ENCODE data around the gene TMEM229B.

Gene TMEM229B

DNA sequence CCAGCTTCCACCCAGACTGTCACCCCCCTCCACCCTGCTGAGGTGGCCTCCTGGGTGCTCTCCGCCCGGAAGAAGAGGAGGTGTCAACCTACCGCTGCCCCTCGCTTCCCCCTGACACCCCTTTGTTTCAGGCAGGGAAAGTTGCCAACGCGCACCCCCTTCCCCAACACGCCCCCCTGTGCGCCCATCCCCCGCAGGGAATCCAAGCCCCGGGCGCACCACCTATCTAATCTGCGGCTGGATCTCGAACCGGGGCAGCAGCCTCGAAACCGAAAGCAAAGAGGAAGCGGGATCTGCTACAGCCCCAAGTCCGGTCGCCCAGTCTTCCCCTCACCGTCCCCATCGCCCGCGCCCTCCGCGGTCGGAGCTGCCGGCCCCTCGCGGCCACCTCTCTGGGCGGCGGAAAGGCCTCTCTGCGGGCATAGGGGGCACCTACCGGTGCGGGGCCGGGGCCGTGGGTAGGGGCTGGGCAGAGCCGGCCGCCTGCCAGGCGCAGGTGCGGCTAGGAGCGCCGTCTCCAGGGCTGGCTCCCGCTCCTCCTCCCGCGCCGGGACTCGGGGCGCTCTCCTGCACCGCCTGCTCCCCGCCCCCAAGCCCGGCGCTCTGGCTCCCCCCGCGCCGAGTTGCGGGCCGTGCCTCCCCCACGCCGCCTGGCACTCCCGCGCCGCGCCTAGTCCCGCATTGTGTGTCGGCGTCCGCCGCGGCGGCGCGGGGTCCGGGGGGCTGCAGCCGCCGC is 26.3 kb upstream of the TMEM229B start:
- FAIRE-seq = no peak

DNA sequence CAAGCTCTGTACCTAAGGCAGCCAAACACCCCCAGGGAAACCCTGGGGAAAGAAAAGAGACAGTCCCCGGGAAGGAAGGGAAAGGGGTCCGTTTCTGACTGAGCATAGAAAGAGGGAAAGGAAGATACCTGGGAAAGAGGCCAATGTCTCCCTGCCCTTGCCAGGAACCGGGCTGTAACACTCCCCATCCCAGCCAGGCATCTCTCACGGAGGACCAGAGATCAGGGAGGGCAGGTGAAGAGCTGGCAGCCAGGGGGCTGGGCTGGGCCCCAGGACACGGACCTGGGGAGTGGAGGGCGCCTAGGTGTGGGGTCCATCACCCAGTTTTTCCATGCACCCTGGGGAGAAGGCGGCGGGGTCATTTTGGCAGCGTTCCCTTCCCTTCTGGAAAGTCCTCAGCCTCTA is 25.7 kb upstream of the TMEM229B start:
- FAIRE-seq = no peak

DNA sequence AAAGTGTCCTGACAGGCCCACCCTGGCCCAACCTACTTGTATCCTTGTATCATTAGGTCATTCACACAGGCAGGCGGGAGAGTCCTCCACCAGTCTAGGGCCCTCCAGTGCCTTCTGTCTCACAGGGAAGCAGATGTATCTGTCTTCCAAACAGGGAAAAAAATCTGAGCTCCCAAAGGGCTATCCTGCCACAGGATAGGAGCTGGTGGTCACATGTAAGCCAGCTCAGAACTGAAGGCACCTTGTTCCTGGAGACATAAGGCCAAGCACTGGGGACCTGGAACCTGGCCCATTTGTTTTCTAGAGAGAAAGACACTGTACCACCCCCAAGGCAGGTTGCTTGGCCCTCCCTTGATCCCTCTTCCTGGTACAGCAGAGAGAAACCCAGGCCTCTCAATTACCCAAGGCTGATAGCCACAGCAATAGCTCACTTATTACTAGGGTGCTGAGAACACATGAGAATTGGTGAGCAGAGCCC is 25.1 kb upstream of the TMEM229B start:
- no peak for FAIRE-seq

DNA sequence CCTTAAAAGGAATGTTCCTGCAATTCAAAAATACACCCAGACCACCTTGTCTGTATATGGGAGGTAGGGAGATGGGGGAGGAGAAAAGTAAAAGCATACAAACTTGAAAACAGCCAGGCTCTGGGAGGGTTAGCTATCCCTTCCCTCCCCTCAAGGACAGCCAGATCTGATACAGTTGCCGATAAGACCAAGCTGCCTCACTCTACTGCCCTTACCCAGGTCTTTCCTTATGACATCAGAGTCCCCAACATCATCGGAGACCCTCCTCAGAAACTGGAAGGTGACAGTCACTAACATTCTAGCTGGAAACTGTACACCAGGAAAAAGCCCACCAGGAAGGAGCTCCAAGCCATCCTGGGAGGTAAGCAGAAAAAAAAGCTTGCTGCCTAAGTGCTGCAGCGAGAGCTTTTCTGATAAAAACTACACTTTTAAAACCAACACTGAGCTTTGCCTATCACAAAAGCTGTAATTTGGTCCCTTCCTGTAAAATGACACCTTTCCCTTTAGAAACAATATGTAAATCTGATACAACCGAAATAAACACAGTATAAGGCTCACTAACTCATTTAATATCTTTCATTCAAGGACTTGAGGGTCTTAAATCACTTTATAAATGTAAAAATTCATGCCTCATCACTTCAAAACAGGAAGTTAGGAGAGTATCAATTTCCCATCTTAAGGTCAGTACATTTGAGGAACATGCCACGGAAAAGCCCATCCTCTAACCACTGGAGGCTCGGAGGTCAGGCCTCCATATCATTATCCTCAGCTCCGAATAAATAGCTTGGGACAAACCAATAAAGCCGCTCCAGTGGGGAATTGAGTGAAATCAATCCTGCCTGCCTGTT is 24.2 kb upstream of the TMEM229B start:
- FAIRE-seq = no peak

DNA sequence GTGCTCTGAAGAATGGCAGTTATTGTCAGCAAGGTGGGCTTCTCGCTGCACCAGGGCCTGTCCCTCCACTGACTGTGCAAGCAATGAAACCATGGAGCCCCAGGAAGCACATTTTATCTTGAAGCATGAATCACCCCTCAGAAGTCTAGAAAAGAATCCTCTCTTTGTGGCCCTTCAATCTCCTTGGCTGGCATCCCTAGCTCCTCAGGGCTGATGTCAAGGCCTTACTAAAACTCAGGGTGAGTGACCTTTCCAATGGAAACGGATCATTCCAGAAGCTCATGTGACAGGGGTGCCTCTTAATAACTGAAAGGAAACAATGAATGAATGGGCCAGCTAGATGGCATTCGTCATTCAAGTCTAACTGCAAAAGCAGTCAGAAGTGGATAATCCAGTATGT is 22.3 kb upstream of the TMEM229B start:
- FAIRE-seq = no peak

DNA sequence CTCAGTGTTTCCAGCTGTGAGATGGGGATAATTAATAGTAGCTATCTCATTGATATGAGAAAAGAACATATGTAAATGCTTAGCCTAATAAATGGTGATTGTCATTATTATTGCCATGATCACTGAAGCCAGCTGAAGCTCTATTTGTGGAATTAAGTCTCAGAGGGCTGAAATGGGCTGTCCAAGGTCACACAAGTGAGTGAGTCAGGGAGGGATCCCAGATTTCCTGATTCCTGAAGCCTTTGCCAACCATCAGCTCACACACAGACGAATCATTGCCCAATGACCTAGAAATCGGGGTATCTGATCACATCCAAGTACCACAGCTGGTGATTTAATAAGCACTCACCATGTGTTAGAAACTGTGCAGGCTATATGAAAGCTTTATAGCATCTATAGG is 21.6 kb upstream of the TMEM229B start:
- no peak for FAIRE-seq

DNA sequence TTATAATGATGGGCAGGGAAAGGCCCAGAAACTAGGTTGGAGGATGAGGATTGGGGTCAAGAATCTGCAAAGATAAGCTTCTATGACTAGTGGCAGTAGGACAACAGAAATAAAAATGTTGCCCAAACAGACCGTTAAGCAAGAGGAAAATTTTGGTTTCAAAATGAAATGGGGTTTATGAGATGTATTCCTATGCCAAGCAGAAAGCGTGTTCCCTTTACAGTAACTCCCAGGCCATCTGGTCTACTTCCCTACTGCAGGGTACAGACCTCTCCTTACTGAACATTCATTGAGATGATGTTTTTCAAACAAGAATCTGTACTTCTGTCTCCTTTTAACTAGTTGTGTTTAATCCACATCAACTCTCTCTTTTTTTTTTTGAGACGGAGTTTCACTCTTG is 20.4 kb upstream of the TMEM229B start:
- no peak for FAIRE-seq

DNA sequence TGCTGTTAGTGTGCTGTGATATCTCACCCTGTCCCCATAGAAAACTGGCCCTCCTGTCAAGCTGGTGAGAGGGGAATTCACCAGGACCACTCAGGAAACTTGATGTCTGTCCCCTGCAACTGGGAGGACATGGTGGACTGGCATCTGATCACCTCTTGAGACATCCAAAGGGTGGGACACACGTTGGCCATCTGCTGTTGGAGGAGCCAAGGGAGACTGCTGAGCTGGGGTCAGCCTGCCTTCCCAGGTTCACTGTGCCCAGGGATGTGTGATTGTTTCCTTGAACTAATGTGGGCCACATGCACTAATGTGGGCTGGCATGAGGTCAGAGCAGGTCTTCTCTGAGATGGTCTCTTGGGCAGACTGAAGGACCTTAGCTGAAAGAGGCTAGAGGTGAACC is 16.7 kb upstream of the TMEM229B start:
- FAIRE-seq = no peak

DNA sequence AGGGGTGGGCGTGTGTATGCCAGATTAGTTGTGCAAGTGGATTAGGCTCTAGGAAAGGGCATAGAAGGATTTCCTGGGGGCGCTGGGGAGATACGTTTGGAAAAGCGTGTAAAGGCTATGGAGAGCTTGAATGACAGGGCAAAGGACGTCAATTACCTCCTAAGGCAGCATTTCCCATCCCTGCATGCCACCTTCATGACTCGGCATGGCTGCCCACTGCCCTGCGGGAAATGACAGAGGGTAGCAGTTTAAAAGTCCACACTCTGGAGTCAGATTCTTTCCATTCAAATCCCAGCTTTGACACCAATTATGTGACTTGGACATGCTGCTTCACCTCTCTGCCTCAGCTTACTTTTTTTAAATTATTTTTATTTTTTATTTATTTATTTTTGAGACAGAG is 14.8 kb upstream of the TMEM229B start:
- no peak for FAIRE-seq

DNA sequence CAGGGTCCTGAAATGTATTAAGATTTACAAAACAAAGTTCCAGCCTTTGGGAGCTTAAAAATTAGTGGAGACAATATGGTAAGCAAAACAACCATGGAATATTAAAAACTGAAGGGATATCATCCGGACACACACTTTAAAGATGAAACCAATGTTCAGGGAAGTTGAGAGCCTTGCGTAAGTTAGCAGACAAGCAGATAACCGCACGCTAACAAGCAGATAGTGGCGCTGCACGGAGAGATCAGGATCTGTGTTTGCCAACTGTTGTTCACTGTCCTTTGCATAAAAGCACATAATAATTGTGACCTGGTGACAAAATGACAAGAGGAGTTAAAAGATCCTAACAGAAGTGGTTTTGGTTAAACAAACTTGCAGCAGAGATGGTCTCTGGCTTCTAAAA is 14.3 kb upstream of the TMEM229B start:
- FAIRE-seq = no peak

DNA sequence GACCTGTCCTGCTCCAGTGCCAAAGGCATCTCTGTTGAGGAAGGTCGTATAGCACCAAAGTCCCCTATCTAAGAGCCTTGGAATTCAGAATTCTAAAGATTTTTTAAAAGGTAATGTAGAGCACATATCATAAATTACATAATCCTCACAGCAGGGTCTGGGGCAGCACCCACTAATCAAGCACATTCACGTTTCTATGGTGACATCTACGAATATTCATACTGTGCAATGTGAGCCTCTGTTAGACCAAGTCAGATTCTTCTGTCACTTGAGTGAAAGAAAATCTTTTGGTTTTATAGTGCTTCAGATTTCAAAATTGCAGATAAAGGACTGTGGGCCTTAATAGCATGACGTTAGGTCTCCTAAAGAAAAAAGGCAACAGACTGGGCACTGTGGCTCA is 13.1 kb upstream of the TMEM229B start:
- FAIRE-seq = no peak

DNA sequence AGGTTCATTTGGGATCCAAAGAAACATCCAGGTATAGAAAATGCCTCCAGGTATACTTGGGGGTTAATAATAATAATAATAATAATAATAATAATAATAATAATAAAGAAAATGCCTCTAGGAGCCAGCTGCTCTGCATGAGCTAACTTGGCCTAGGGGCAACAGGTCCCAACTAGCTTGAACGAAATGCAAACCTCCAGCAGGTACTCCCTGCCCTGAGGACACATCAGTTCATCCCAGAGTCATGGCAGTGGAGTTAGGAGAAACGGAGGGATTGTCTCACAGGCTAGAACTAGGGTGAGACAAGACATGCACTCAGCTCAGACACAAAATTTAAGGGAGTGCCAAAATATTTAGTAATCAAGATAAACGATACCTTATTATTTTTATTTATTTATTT is 12.5 kb upstream of the TMEM229B start:
- no peak for FAIRE-seq

DNA sequence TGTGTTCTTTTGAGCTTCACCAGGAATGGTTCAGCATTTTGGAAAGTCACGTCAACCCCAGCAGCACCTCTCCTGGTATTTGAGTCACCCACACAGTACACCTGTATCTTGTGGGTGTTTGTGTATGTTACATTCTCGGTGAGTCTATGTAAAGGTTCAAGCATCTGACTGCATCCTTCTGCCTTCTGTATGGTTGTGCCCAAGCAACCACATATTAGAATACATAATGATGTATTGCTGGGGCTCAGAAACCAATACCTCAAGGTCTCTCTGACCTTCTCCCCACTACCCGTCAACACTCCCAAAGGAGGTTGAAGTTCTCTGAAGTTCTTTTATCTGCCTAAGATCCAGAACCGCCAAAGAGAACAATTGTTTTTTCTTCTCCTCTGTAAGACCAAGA is 9.2 kb upstream of the TMEM229B start:
- FAIRE-seq = no peak

DNA sequence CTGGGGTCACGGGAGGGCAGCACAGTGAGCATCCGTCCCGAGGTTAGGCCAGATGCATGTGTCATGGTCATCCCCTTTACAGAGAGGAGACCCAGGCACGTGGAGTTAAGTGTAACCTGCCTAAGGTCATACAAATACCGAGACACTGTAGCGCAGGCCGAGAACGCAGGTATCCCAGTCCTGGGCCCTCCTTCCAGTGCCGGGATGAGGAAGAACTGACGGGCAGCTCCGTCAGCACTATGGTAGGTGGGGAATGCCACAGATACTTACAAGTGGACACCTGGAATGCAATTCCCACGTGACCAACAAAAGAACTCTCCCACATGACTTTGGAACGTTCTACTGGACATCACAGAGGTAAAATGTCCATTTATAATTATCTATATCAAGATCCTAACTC is 8.7 kb upstream of the TMEM229B start:
- FAIRE-seq = no peak

DNA sequence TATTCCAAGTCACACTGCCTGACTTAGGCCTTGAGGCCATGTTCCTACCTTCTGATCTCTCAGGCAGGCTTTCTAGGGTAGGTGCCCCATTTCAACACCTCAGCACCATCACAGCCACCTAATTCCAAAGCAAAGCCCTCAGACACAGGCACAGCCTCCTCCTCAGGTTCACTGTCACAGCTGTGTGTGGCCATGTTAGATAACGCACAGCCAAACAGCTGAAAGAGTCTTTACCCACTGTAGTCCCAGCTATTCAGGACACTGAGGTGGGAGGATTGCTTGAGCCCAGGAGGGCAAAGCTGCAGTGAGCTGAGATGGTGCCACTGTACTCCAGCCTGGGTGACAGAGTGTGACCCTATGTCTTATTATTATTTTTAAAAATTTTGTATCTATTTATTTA is 7.3 kb upstream of the TMEM229B start:
- no peak for FAIRE-seq

DNA sequence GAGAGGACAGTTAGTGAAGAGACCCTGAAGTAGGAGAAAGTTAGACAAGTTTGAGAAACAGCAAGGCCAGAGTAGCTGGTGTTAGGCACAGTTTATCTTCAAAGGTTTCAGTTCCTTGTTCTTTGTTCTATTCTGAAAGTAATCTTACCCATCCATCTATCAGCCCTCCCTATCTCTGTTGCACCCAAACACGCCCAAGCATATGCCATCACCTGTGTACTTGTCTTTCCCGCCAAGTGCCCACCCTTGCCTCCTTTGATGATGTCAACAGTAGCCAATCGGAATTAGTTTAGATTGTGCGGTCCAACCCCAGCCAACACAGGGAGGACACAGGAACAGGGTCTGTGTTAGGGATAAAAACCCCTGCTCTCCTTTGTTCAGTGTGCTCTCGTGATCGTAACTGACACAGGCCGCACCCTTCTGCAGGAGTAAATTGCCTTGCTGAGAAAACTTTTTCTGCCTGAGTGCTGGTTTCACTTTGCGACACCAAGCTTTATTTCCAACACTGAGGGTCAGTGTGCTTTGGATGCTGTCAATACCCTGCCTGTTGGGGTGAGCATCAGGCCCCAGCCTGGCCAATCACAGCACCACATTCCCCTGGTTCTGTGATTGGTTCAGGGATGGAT is 4.7 kb upstream of the TMEM229B start:
- no peak for FAIRE-seq

DNA sequence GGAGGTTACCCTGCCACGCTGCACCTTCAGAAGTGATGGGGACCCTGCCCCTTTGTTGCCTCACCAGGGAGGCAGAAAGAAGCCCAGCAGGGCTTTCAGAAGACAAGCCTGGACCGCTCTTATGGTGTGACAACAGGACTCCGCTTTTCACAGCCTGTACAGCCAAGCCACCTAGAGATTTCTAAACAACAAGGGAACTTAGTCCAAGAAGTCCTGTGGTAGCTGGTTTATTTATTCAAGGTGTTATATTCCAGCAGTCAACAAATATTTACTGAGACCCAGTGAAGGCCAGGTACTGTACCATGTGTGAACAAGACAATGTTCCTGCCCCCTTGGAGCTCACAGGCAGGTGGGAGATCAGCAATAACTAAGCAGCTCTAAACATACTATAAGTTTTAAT is 4.0 kb upstream of the TMEM229B start:
- FAIRE-seq = no peak

DNA sequence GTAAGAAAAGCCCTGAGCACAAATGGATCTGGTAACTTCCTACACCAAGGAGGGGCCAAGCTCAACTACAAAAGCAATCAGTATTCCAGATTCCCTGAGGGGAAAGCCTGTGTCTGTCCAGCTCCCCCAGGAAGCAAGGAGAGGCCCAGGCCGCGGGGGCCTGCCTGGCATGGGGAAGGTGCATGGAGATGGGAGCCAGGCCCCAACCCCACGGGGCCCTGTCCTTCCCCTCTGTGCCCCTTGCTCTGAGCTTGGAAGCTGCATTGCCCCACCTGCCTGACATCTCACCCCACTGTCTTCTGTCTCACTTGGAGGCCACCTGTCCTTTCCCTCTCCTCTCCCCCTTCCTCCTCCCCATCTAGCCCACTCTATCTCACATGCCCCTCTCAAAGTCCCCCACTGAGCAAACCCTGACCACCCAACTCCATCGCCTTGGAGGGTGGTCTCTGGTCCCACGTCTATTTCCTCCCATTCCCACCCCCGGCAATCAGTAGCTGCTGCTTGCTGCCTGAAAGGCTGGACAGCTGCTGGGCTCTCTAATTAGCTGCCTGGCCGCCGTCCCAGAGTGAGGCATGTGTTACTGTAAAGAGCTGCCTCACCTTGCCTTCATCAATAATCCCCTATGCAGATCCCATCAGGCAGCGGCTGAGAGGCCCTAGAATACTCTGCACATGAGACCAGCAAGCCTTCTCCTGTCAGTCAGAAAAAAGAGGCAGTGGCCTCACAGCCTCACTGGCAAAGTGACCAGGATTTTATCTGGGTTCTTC is 3.4 kb upstream of the TMEM229B start:
- no peak for FAIRE-seq

DNA sequence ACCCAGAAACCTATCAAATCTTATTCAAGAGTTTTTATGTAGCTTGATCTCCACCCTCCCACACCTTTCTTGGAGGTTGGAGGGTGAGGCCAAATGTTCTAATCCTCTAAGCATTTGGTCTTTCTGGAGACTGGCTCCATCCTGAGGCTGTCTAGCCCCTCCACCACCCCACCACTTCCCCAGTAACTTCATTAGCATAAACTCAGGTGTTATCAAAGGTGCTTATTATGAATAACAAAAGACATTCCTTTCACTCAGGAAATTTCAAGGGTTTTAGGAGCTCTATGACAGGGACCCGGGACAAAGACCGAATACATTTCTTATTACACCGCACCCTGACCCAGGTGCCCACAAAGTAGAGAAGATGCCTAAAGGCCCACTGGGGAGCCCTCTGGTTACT is 2.8 kb upstream of the TMEM229B start:
- no peak for FAIRE-seq

DNA sequence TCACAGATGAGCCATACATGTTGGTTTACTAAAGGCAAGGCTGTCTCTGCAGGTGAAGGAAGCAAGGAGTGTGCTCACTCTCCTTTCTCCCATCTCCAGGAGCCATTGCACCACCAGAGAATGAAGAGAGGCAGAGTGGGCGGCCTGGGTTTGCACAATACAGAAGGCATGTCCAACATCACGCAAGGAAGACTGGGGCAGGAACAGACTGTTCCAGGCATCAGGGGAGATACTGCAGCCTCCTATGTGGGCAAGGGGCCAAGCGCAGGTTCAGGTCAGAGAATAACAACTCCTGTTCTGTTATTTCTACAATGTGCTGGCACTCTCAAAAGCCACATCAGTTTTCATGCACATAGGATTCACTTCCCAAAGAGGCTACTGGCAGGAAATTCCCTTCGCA is 1.7 kb upstream of the TMEM229B start:
- FAIRE-seq = no peak

DNA sequence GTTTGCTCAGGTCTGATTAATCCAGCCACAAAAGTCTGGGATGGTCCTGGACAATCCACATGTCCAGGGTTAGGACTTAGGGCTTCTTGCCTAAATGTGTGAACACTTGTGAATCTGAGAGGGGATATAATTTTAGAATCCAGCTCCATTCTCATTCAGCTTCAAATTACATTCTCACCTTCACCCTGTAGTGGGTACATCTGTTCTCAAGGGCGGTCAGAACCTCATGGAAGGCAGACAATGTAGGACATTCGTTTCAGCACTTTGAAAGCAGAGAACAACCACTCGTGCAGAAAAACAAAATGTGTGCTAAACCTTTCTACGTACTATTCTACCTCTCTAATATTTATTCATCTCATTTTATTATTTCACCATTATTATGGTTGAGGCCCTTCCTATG is 1.2 kb downstream of the TMEM229B start:
- no peak for FAIRE-seq

DNA sequence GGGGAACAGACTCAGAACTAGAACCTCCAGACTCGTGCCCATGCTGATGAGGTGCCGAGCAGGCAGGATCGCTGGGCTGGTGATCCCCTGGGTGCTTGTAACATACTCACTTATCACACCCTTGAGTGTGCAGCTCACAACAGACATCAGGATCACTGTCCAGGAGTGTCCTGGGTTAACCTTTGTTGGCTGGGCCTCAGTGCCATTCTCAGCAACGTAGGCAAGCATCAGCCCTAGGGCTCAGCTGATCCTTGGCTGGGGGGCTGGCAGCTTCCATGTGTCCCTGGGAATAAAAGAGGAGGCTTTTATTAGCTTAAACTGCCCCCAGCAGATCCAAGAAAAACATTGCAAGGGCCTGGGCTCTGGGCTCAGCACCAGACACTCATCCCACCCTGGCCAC is 1.6 kb downstream of the TMEM229B start:
- FAIRE-seq = no peak

DNA sequence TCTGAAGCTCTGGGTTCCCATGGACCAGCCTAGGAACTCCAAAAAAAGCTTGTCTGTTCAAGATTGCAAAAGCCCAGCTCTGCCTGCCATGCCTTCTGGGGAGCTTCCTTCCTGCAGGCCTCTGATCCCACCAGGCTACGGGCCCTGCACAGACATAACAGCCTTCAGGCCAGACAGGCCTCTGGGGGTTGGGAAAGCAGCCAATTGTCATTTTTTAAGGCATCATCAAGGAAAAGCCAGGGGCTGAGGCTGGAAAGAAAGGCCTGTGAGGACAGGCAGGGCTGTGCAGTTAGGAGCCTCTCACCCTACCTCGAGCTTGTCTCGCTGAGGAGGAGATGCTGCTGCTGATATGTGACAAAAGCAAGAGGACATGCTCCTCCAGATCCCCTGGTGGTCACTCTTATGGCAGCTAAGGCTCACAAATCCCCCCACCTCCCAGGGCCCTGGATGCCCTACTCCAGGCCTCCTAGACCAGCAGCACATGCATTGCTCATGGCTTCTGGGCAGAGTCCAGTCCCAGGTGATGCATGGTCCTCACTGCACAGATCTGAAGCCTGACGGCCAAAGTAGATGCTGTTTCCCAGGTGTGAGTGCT is 2.9 kb downstream of the TMEM229B start:
- FAIRE-seq = no peak
